ENCODE measurements around the gene REG1B.

The REG1B gene

DNA sequence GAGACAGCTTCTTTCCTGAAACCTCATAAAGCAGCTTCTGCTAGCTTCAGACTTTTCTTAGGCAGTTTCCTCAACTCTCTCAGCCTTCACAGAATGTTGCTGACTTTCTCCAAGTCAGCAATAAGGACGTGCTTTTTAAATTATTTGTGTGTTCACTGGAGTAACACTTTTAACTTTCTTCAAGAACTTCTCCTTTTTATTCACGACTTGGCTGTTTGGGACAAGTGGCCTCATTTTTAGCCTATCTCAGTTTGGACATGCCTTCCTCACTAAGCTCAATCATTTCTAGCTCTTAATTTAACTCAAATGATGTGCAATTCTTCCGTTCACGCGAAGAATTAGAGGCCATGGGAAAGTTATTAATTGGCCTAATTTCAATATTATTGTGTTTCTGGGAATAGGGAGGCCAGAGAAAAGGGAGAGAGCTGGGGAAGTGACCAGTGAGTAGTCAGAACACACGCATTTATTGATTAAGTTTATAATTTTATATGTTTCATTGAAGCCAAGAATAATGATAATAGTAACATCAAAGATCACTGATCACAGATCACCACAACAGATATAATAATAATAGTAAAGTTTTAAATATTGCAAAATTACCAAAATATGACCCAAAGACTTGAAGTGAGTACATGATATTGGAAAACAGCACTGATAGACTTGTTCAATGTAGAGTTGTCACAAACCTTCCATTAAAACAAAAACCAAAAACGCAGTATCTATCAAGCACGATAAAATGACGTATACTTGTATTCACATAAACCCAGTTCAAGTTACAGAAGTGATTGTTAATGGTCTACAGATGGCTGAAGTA is 37.3 kb upstream of the REG1B start:
- Histone ChIP-seq H3K27ac (ENCODE audit: low read length) (no peak overlapping the region), H3K79me2 (ENCODE audit: low read length) (no peaks in the 10 kb centered on the region), H3K4me3 (ENCODE audit: low read length) (no peak overlapping the region), H3K4me2 (ENCODE audit: low read depth, low read length) (no peak overlapping the region), H2AFZ (ENCODE audit: low read length) (no peak overlapping the region), H3K9me3 (replicated peaks; ENCODE audit: insufficient read depth, low read length) (no peaks in the 10 kb centered on the region), H3K9ac (ENCODE audit: low read length) (no peak overlapping the region), H3F3A (ENCODE audit: insufficient read depth, low read length) (no peaks in the 10 kb centered on the region), H3K9me2 (replicated peaks; ENCODE audit: insufficient read depth, low read length) (no peaks in the 10 kb centered on the region), H3K36me3 (replicated peaks; ENCODE audit: insufficient read depth, low read length) (no peaks in the 10 kb centered on the region), H3K4me1 (ENCODE audit: low read length) (no peaks in the 10 kb centered on the region), H3K27me3 (replicated peaks; ENCODE audit: insufficient read depth, low read length) (no peaks in the 10 kb centered on the region), H4K20me1 (ENCODE audit: insufficient read depth, low read length) (no peaks in the 10 kb centered on the region)
- no peak for TF ChIP-seq EZH2 (optimal IDR thresholded peaks at IDR 0.05; ENCODE audit: low read depth, low read length)
- TF ChIP-seq, protein P1, sequence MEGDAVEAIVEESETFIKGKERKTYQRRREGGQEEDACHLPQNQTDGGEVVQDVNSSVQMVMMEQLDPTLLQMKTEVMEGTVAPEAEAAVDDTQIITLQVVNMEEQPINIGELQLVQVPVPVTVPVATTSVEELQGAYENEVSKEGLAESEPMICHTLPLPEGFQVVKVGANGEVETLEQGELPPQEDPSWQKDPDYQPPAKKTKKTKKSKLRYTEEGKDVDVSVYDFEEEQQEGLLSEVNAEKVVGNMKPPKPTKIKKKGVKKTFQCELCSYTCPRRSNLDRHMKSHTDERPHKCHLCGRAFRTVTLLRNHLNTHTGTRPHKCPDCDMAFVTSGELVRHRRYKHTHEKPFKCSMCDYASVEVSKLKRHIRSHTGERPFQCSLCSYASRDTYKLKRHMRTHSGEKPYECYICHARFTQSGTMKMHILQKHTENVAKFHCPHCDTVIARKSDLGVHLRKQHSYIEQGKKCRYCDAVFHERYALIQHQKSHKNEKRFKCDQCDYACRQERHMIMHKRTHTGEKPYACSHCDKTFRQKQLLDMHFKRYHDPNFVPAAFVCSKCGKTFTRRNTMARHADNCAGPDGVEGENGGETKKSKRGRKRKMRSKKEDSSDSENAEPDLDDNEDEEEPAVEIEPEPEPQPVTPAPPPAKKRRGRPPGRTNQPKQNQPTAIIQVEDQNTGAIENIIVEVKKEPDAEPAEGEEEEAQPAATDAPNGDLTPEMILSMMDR (IDR thresholded peaks at IDR 0.05; ENCODE audit: low read length), result no peak
- TF ChIP-seq EZH2phosphoT487 (IDR thresholded peaks at IDR 0.05; ENCODE audit: low read length), result no peak
- DNase-seq, result no peak

DNA sequence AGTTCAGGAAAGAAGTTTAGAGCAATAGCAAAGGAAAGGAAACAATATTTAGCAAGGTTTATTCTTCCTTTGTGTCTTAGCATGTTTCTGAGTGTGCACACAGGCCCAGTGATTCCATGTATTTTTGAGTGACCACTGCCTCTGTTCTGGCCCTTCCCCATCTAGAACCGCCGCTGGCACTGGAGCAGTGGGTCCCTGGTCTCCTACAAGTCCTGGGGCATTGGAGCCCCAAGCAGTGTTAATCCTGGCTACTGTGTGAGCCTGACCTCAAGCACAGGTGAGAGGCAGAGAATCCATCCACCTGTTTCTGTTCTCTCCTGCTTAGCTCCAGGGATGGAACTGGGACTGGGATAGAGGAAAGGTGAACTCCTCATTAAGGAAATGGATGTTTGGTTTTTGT is 34.9 kb upstream of the REG1B start:
- Histone ChIP-seq H4K20me1 (ENCODE audit: insufficient read depth, low read length) (no peaks in the 10 kb centered on the region), H3K9me2 (replicated peaks; ENCODE audit: insufficient read depth, low read length) (no peaks in the 10 kb centered on the region), H2AFZ (ENCODE audit: low read length) (no peak overlapping the region), H3K4me1 (ENCODE audit: low read length) (no peaks in the 10 kb centered on the region), H3K4me2 (ENCODE audit: low read depth, low read length) (no peak overlapping the region), H3K36me3 (replicated peaks; ENCODE audit: insufficient read depth, low read length) (no peaks in the 10 kb centered on the region), H3K9ac (ENCODE audit: low read length) (no peak overlapping the region), H3F3A (ENCODE audit: insufficient read depth, low read length) (no peaks in the 10 kb centered on the region), H3K27ac (ENCODE audit: low read length) (no peak overlapping the region), H3K4me3 (ENCODE audit: low read length) (no peak overlapping the region), H3K9me3 (replicated peaks; ENCODE audit: insufficient read depth, low read length) (no peaks in the 10 kb centered on the region), H3K27me3 (replicated peaks; ENCODE audit: insufficient read depth, low read length) (no peaks in the 10 kb centered on the region), H3K79me2 (ENCODE audit: low read length) (no peaks in the 10 kb centered on the region)
- no peak for DNase-seq
- TF ChIP-seq EZH2 (optimal IDR thresholded peaks at IDR 0.05; ENCODE audit: low read depth, low read length) (no peak), EZH2phosphoT487 (IDR thresholded peaks at IDR 0.05; ENCODE audit: low read length) (no peak)
- TF ChIP-seq, protein P1 (IDR thresholded peaks at IDR 0.05; ENCODE audit: low read length), result no peak

DNA sequence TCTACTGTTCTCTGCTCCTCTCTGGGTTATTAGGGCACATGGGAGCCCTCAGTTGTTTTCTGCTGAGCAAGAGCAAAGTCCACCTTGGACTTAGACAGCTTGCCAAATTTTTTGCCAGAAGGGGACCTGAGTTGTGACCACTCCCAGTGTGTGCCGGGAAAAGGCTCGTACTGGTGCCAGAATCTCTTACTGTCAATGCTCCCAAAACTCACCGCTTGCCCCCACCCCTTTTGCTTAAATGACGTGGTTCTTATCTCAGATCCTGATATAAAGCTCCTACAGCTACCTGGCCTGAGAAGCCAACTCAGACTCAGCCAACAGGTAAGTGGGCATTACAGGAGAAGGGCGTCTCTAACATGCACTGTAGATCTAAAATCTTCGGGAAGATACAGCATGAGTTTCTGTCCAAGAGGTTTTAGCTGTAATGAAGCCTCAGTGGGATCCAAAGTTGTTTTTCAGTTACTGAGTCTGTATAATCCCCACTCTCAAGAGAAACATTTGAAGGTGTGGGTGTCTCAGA is 32.5 kb upstream of the REG1B start, which contains the start of gene REG1A:
REG1A (plus strand) TSS at position 295 of the 520 bp plus-strand sequence. CDS start 374 bp downstream, outside the sequence.
- TF ChIP-seq EZH2 (optimal IDR thresholded peaks at IDR 0.05; ENCODE audit: low read depth, low read length) (no peak), EZH2phosphoT487 (IDR thresholded peaks at IDR 0.05; ENCODE audit: low read length) (no peak)
- TF ChIP-seq, protein P1 (IDR thresholded peaks at IDR 0.05; ENCODE audit: low read length), result no peak
- no peak within 1 kb of the TSS for H3K4me3 ChIP-seq (ENCODE audit: low read length)

More for the DNA sequence above, 32.5 kb upstream of the REG1B start, which contains the start of gene REG1A:
- no peaks in the 10 kb centered on the region for H3K9me3 ChIP-seq (replicated peaks; ENCODE audit: insufficient read depth, low read length)
- no peak within 1 kb of the TSS for H3K27ac ChIP-seq (ENCODE audit: low read length)
- H2AFZ ChIP-seq (ENCODE audit: low read length), result no peak within 1 kb of the TSS
- H3K79me2 ChIP-seq (ENCODE audit: low read length), result no peaks in the 10 kb centered on the region
- no peaks in the 10 kb centered on the region for H3K36me3 ChIP-seq (replicated peaks; ENCODE audit: insufficient read depth, low read length)
- H3K4me1 ChIP-seq (ENCODE audit: low read length), result no peaks in the 10 kb centered on the region
- H3K27me3 ChIP-seq (replicated peaks; ENCODE audit: insufficient read depth, low read length), result no peaks in the 10 kb centered on the region
- no peaks in the 10 kb centered on the region for H3F3A ChIP-seq (ENCODE audit: insufficient read depth, low read length)
- H3K9ac ChIP-seq (ENCODE audit: low read length), result no peak within 1 kb of the TSS
- no peak within 1 kb of the TSS for H3K4me2 ChIP-seq (ENCODE audit: low read depth, low read length)
- H4K20me1 ChIP-seq (ENCODE audit: insufficient read depth, low read length), result no peaks in the 10 kb centered on the region
- no peak for DNase-seq
- H3K9me2 ChIP-seq (replicated peaks; ENCODE audit: insufficient read depth, low read length), result no peaks in the 10 kb centered on the region

Measured in MM.1S (cell line).